ENCODE data around the gene ZFYVE27.

DNA sequence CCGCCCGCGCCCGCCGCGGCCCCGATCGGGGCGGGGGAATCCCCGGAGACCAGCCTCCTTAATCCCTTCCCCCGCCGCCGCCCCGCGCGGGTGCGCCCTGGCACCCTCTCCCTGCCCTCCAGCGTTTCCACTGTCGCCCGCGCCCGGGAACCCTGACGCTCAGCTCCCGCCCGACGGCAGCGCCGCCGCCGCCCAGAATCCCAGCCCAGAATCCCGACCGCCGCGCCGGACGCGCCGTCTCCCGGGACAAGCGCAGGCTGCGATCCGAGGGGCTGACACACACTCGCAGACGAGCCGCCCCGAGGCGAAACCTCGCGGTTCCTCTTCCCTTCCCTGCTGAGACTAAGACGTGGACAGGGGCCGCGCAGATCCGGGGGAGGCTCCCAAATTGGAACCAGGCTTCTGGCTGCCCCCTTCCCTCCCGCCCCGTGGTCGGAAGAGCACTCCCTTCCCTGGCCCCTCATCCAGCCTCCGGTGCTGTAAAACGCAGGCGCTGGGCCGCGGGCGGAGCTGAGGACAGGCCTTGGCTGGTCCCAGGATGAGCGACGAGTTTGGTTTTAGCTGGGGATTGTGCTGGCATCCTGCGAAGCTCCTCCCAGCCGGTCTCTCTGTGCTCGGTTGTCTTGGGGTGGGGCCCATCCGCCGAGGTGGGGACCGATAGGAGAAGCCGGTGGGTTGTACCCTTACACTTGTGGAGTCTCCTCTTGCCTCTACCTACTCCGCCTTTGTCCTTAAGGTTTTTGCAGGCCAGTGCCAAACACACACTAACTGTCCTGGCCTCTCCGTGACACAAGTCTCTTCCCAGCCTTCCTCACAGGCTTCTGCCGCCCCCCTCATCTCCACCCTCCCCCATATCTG lies 22.3 kb upstream of the ZFYVE27 start:
- TF ChIP-seq, protein P1, sequence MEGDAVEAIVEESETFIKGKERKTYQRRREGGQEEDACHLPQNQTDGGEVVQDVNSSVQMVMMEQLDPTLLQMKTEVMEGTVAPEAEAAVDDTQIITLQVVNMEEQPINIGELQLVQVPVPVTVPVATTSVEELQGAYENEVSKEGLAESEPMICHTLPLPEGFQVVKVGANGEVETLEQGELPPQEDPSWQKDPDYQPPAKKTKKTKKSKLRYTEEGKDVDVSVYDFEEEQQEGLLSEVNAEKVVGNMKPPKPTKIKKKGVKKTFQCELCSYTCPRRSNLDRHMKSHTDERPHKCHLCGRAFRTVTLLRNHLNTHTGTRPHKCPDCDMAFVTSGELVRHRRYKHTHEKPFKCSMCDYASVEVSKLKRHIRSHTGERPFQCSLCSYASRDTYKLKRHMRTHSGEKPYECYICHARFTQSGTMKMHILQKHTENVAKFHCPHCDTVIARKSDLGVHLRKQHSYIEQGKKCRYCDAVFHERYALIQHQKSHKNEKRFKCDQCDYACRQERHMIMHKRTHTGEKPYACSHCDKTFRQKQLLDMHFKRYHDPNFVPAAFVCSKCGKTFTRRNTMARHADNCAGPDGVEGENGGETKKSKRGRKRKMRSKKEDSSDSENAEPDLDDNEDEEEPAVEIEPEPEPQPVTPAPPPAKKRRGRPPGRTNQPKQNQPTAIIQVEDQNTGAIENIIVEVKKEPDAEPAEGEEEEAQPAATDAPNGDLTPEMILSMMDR (IDR thresholded peaks at IDR 0.05; ENCODE audit: extremely low read depth in 1 of 2, insufficient read depth in 1 of 2, low read depth in 1 of 2, low read length in 2 of 2): no peak
- TF ChIP-seq POLR2A (IDR thresholded peaks at IDR 0.05; ENCODE audit: low read depth, low read length): no peak
- no peak for TF ChIP-seq GATA2 (IDR thresholded peaks at IDR 0.05; ENCODE audit: insufficient read depth, insufficient read length, low read depth, low read length)
- TF ChIP-seq, protein P2, sequence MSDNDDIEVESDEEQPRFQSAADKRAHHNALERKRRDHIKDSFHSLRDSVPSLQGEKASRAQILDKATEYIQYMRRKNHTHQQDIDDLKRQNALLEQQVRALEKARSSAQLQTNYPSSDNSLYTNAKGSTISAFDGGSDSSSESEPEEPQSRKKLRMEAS (IDR thresholded peaks at IDR 0.05; ENCODE audit: insufficient read depth, insufficient read length): no peak
- no peak for TF ChIP-seq JUN (IDR thresholded peaks at IDR 0.05; ENCODE audit: borderline replicate concordance, insufficient read depth, insufficient read length, low read depth)
- peak; percentile 62 for TF ChIP-seq POLR2AphosphoS5 (IDR thresholded peaks at IDR 0.05; ENCODE audit: insufficient read depth, low read depth, low read length)
- TF ChIP-seq EZH2 (IDR thresholded peaks at IDR 0.05; ENCODE audit: borderline replicate concordance, low read depth, low read length, severe bottlenecking): no peak
- TF ChIP-seq MYC (IDR thresholded peaks at IDR 0.05; ENCODE audit: low read depth, low read length): no peak
- TF ChIP-seq FOS (IDR thresholded peaks at IDR 0.05; ENCODE audit: borderline replicate concordance, insufficient read depth, low read length): no peak
